Activated naive CD4-positive, alpha-beta T cell treated with anti-CD3 and anti-CD28 coated beads for 36 hours (primary cell): ENCODE data around the gene HS6ST3. TPM values are rescaled to one million over a fixed set of nuclear protein-coding genes. Genes with fewer than 3 reads are reported as not detected.

Source experiments
- CTCF ChIA-PET: fragments of 350-600 bp; sonication (Branson Sonifier 250); formaldehyde crosslinking; loops from one replicate; lab custom pipeline; 2021; ENCODE audit warnings: antibody characterized with exemption; lab: Charles Lee
- DNase-seq: peaks from one replicate; pipeline ENCODE4 v3.0.0-alpha.2; 2020
- H3K27ac Mint-ChIP-seq: one replicate; pipeline ENCODE4 v1.8.0; 2021; ENCODE audit warnings: mild to moderate bottlenecking, mixed read lengths
- H3K27me3 Mint-ChIP-seq: one replicate; pipeline ENCODE4 v1.8.0; 2021; ENCODE audit warnings: low read depth, mixed read lengths
- H3K36me3 Mint-ChIP-seq: one replicate; pipeline ENCODE4 v1.8.0; 2021; ENCODE audit warnings: low read depth, mixed read lengths
- H3K4me1 Mint-ChIP-seq: one replicate; pipeline ENCODE4 v1.8.0; 2021; ENCODE audit warnings: low read depth, mixed read lengths
- H3K4me3 Mint-ChIP-seq: one replicate; pipeline ENCODE4 v1.8.0; 2021; ENCODE audit warnings: mild to moderate bottlenecking, moderate library complexity, mixed read lengths
- H3K9me3 Mint-ChIP-seq: one replicate; pipeline ENCODE4 v1.8.0; 2021; ENCODE audit warnings: mixed read lengths
- intact Hi-C: fragments of 100-400 bp; cut with micrococcal nuclease; formaldehyde crosslinking; loops from one replicate; pipeline ENCODE4 v1.15.1; 2023
- total RNA-seq, 2 experiments: library from RNA; stranded (reverse); gene quantifications; one replicate each; pipeline ENCODE4 v1.2.3, GENCODE V29; 2021

HS6ST3 gene
- total RNA-seq, 2 experiments from 2014 or later, result not detected

- Mint-ChIP-seq H3K4me1 (no peaks in the 10 kb centered on the region), H3K4me3 (no peak overlapping the region), H3K9me3 (no peaks in the 10 kb centered on the region), H3K36me3 (no peaks in the 10 kb centered on the region), H3K27me3 (no peaks in the 10 kb centered on the region), H3K27ac (no peak overlapping the region)
- intact Hi-C loops, result no loop called here
- DNase-seq, result no peak
- CTCF ChIA-PET, result no interaction called here
Observed at GRCh38 chr13:96710166-96710862, 620.4 kb downstream of the HS6ST3 start.

GRCh38 chr13:96720446-96720845 lies 630.5 kb downstream of the HS6ST3 start:
- CTCF ChIA-PET, result no interaction called here
- intact Hi-C loops, result no loop called here
- Mint-ChIP-seq H3K27me3 (no peaks in the 10 kb centered on the region), H3K9me3 (no peaks in the 10 kb centered on the region), H3K4me1 (no peaks in the 10 kb centered on the region), H3K27ac (no peak overlapping the region), H3K36me3 (no peaks in the 10 kb centered on the region), H3K4me3 (no peak overlapping the region)
- no peak for DNase-seq

- no peak for DNase-seq
- Mint-ChIP-seq H3K36me3 (no peaks in the 10 kb centered on the region), H3K27me3 (no peaks in the 10 kb centered on the region), H3K27ac (no peak overlapping the region), H3K4me3 (no peak overlapping the region), H3K4me1 (no peaks in the 10 kb centered on the region), H3K9me3 (peaks cover 6% of the 10 kb centered on the region)
- intact Hi-C loops, result no loop called here
- CTCF ChIA-PET, result no interaction called here
Observed at GRCh38 chr13:96726651-96727050, 636.7 kb downstream of the HS6ST3 start.

GRCh38 chr13:96728463-96728862 lies 638.6 kb downstream of the HS6ST3 start:
- H3K36me3 Mint-ChIP-seq, result no peaks in the 10 kb centered on the region
- DNase-seq, result no peak
- intact Hi-C loops, result no loop called here
- no peak overlapping the region for H3K4me3 Mint-ChIP-seq
- CTCF ChIA-PET, result no interaction called here
- peaks cover 9% of the 10 kb centered on the region for H3K9me3 Mint-ChIP-seq
- H3K27ac Mint-ChIP-seq, result no peak overlapping the region
- no peaks in the 10 kb centered on the region for H3K4me1 Mint-ChIP-seq
- no peaks in the 10 kb centered on the region for H3K27me3 Mint-ChIP-seq

GRCh38 chr13:96730676-96731075 lies 640.8 kb downstream of the HS6ST3 start:
- H3K9me3 Mint-ChIP-seq, result peaks cover 9% of the 10 kb centered on the region
- no peak for DNase-seq
- H3K4me3 Mint-ChIP-seq, result no peak overlapping the region
- H3K27me3 Mint-ChIP-seq, result no peaks in the 10 kb centered on the region
- H3K27ac Mint-ChIP-seq, result no peak overlapping the region
- H3K36me3 Mint-ChIP-seq, result no peaks in the 10 kb centered on the region
- no peaks in the 10 kb centered on the region for H3K4me1 Mint-ChIP-seq
- CTCF ChIA-PET, result no interaction called here
- intact Hi-C loops, result no loop called here

GRCh38 chr13:96734499-96734898 lies 644.6 kb downstream of the HS6ST3 start:
- intact Hi-C loops, result no loop called here
- no peak for DNase-seq
- H3K4me3 Mint-ChIP-seq, result no peak overlapping the region
- H3K9me3 Mint-ChIP-seq, result peaks cover 3% of the 10 kb centered on the region
- no peaks in the 10 kb centered on the region for H3K27me3 Mint-ChIP-seq
- H3K4me1 Mint-ChIP-seq, result no peaks in the 10 kb centered on the region
- no peak overlapping the region for H3K27ac Mint-ChIP-seq
- H3K36me3 Mint-ChIP-seq, result no peaks in the 10 kb centered on the region
- CTCF ChIA-PET, result no interaction called here

GRCh38 chr13:96741779-96742178 lies 651.9 kb downstream of the HS6ST3 start:
- CTCF ChIA-PET, result no interaction called here
- H3K4me3 Mint-ChIP-seq, result no peak overlapping the region
- no peak overlapping the region for H3K27ac Mint-ChIP-seq
- H3K36me3 Mint-ChIP-seq, result no peaks in the 10 kb centered on the region
- no peaks in the 10 kb centered on the region for H3K9me3 Mint-ChIP-seq
- no peak for DNase-seq
- intact Hi-C loops, result no loop called here
- H3K27me3 Mint-ChIP-seq, result no peaks in the 10 kb centered on the region
- H3K4me1 Mint-ChIP-seq, result no peaks in the 10 kb centered on the region

- DNase-seq, result no peak
- H3K27me3 Mint-ChIP-seq, result no peaks in the 10 kb centered on the region
- H3K9me3 Mint-ChIP-seq, result no peaks in the 10 kb centered on the region
- H3K36me3 Mint-ChIP-seq, result no peaks in the 10 kb centered on the region
- intact Hi-C loops, result no loop called here
- CTCF ChIA-PET, result no interaction called here
- no peak overlapping the region for H3K27ac Mint-ChIP-seq
- no peak overlapping the region for H3K4me3 Mint-ChIP-seq
- H3K4me1 Mint-ChIP-seq, result no peaks in the 10 kb centered on the region
Observed at GRCh38 chr13:96743296-96744089, 653.6 kb downstream of the HS6ST3 start.

- CTCF ChIA-PET, result no interaction called here
- no peak for DNase-seq
- H3K4me1 Mint-ChIP-seq, result no peaks in the 10 kb centered on the region
- H3K4me3 Mint-ChIP-seq, result no peak overlapping the region
- no peaks in the 10 kb centered on the region for H3K27me3 Mint-ChIP-seq
- no peaks in the 10 kb centered on the region for H3K9me3 Mint-ChIP-seq
- intact Hi-C loops, result no loop called here
- no peak overlapping the region for H3K27ac Mint-ChIP-seq
- H3K36me3 Mint-ChIP-seq, result no peaks in the 10 kb centered on the region
Observed at GRCh38 chr13:96744367-96745331, 654.7 kb downstream of the HS6ST3 start.

- H3K36me3 Mint-ChIP-seq, result no peaks in the 10 kb centered on the region
- H3K4me1 Mint-ChIP-seq, result no peaks in the 10 kb centered on the region
- H3K27me3 Mint-ChIP-seq, result no peaks in the 10 kb centered on the region
- no peak for DNase-seq
- intact Hi-C loops, result no loop called here
- H3K27ac Mint-ChIP-seq, result no peak overlapping the region
- CTCF ChIA-PET, result no interaction called here
- H3K9me3 Mint-ChIP-seq, result no peaks in the 10 kb centered on the region
- H3K4me3 Mint-ChIP-seq, result no peak overlapping the region
Observed at GRCh38 chr13:96746886-96747285, 657.0 kb downstream of the HS6ST3 start.

GRCh38 chr13:96749825-96750224 lies 659.9 kb downstream of the HS6ST3 start:
- Mint-ChIP-seq H3K4me3 (no peak overlapping the region), H3K27me3 (no peaks in the 10 kb centered on the region), H3K27ac (no peak overlapping the region), H3K36me3 (no peaks in the 10 kb centered on the region), H3K9me3 (no peaks in the 10 kb centered on the region), H3K4me1 (no peaks in the 10 kb centered on the region)
- CTCF ChIA-PET, result no interaction called here
- intact Hi-C loops, result no loop called here
- no peak for DNase-seq

GRCh38 chr13:96751089-96751488 lies 661.2 kb downstream of the HS6ST3 start:
- no peaks in the 10 kb centered on the region for H3K4me1 Mint-ChIP-seq
- H3K9me3 Mint-ChIP-seq, result peaks cover 3% of the 10 kb centered on the region
- no peaks in the 10 kb centered on the region for H3K27me3 Mint-ChIP-seq
- CTCF ChIA-PET, result no interaction called here
- H3K27ac Mint-ChIP-seq, result no peak overlapping the region
- DNase-seq, result no peak
- H3K4me3 Mint-ChIP-seq, result no peak overlapping the region
- no peaks in the 10 kb centered on the region for H3K36me3 Mint-ChIP-seq
- intact Hi-C loops, result no loop called here
